GM04503 (cell line): Measurements from ENCODE around the gene FBXL7.

Source experiments
- DNase-seq: peaks from one replicate; pipeline ENCODE4 v3.0.0-alpha.2; 2012; ENCODE audit warnings: low read depth

Gene FBXL7

GRCh38 chr5:15951126-15951525 lies 451.1 kb downstream of the FBXL7 start:
- no peak for DNase-seq

GRCh38 chr5:15951550-15951949 lies 451.6 kb downstream of the FBXL7 start:
- no peak for DNase-seq

GRCh38 chr5:15956622-15957021 lies 456.6 kb downstream of the FBXL7 start:
- no peak for DNase-seq

- DNase-seq = no peak
These were observed 457.1 kb downstream of the FBXL7 start for GRCh38 chr5:15957124-15957523.

GRCh38 chr5:15959370-15960164 lies 459.6 kb downstream of the FBXL7 start:
- DNase-seq = no peak

GRCh38 chr5:15966066-15966640 lies 466.2 kb downstream of the FBXL7 start:
- DNase-seq = no peak

- DNase-seq = no peak
These were observed 466.7 kb downstream of the FBXL7 start for GRCh38 chr5:15966651-15967050.

- no peak for DNase-seq
These were observed 469.0 kb downstream of the FBXL7 start for GRCh38 chr5:15968993-15969392.

- DNase-seq = no peak
These were observed 477.9 kb downstream of the FBXL7 start for GRCh38 chr5:15977851-15978250.

GRCh38 chr5:15980835-15981234 lies 480.9 kb downstream of the FBXL7 start:
- no peak for DNase-seq

- DNase-seq = no peak
These were observed 483.4 kb downstream of the FBXL7 start for GRCh38 chr5:15983392-15983791.
